Prostate gland (tissue), 2 donors: ENCODE measurements around the gene RYR3.

Experiments used
- POLR2A ChIP-seq: fragments of 450-650 bp; IDR thresholded peaks from one replicate; pipeline ENCODE4 v1.6.1; 2016; ENCODE audit warnings: antibody characterized with exemption, mild to moderate bottlenecking
- POLR2AphosphoS5 ChIP-seq: sonication (generic); formaldehyde crosslinking; IDR thresholded peaks from one replicate; pipeline ENCODE4 v1.6.1; 2017; ENCODE audit warnings: antibody characterized with exemption
- TF ChIP-seq, protein P1 (sequence below), 4 experiments: fragments of 200-600 bp in 2 of 4; fragments of 450-650 bp in 2 of 4; sonication (generic) in 2 of 4; IDR thresholded peaks; 1 replicate in 3 of 4; 2 replicates in 1 of 4; pipeline ENCODE4 v1.5.1; 2016 to 2019; ENCODE audit warnings: antibody characterized with exemption in 4 of 4, mild to moderate bottlenecking in 2 of 4, moderate library complexity in 2 of 4

DNA sequence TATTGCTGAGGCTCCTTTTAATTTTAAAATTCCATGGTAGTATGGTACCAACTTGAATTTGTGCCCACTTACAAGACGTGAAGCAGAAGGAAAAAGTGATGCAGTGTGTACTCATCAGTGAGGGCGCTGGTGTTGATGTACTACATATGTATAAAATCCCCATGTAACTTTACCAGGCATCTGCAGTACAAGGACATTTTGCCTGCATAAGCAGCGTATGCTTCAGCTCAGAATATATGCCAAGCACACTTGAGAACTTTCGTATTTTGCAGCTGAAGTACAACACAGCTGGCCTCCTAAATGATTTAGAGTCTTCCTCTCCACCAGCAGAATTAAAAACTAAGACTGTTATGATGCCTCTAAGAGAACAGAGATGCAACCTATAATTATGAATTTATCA, 108.9 kb downstream of the RYR3 start:
- TF ChIP-seq POLR2A (no peak), POLR2AphosphoS5 (no peak)
- TF ChIP-seq, protein P1, sequence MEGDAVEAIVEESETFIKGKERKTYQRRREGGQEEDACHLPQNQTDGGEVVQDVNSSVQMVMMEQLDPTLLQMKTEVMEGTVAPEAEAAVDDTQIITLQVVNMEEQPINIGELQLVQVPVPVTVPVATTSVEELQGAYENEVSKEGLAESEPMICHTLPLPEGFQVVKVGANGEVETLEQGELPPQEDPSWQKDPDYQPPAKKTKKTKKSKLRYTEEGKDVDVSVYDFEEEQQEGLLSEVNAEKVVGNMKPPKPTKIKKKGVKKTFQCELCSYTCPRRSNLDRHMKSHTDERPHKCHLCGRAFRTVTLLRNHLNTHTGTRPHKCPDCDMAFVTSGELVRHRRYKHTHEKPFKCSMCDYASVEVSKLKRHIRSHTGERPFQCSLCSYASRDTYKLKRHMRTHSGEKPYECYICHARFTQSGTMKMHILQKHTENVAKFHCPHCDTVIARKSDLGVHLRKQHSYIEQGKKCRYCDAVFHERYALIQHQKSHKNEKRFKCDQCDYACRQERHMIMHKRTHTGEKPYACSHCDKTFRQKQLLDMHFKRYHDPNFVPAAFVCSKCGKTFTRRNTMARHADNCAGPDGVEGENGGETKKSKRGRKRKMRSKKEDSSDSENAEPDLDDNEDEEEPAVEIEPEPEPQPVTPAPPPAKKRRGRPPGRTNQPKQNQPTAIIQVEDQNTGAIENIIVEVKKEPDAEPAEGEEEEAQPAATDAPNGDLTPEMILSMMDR (IDR thresholded peaks at IDR 0.05) = no peak
